HG02885 (cell line): ENCODE data around the gene GRIK5.
"Not testable (repeated sequence)": the region's sequence is repeated elsewhere in the genome, so short reads cannot be mapped to it uniquely, and the experiment has no call there.

Source experiments
- ATAC-seq: cut with Tn5 transposase; IDR thresholded peaks from one replicate; pipeline ENCODE4 v1.9.1; 2021; ENCODE audit warnings: mild to moderate bottlenecking; ENCODE audit not compliant: unreplicated experiment, poor library complexity

GRIK5 gene

GRCh38 chr19:42023121-42023942 is 46.7 kb downstream of the GRIK5 start:
- no peak for ATAC-seq

GRCh38 chr19:42022616-42023015 is 47.4 kb downstream of the GRIK5 start:
- ATAC-seq, result no peak

- ATAC-seq, result no peak
Observed at GRCh38 chr19:42021185-42021584, 48.8 kb downstream of the GRIK5 start.

- no peak for ATAC-seq
Observed at GRCh38 chr19:42018503-42019193, 51.4 kb downstream of the GRIK5 start.

DNA sequence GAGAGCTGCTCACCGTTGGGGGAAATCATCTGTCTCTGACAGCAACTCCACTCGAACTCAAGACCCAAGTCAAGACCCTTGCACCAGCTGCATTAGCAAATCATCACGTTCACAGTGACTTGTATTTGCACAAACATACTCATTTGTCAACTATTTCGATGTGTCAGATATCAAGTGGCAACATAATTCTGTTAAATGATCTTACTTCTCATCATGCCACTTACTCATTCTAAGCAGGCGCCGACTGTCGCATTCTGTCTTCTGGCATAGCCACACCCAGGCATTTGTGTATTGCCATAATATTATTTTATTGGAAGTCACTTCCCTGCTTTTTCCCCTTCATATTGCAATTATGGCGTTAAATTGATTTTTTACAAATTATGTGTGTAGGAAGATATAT is 53.0 kb downstream of the GRIK5 start:
- ATAC-seq, result no peak

DNA sequence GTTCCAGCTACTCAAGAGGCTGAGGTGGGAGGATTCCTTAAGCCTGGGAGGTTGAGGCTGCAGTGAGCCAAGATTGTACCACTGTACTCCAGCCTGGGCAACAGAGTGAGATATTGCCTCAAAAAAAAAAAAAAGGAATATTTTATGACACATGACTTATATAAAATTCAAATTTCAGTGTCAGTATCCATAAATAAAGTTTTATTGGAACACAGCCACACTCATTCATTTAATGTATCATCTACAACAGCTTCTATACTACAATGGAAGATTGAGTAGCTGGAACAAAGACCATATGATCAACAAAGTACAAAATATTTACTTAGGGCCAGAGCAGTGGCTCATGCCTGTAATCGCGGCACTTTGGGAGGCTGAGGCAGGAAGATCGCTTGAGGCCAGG is 57.3 kb downstream of the GRIK5 start:
- not testable (repeated sequence) for ATAC-seq

- no peak for ATAC-seq
Observed at GRCh38 chr19:42010245-42011126, 59.5 kb downstream of the GRIK5 start.

DNA sequence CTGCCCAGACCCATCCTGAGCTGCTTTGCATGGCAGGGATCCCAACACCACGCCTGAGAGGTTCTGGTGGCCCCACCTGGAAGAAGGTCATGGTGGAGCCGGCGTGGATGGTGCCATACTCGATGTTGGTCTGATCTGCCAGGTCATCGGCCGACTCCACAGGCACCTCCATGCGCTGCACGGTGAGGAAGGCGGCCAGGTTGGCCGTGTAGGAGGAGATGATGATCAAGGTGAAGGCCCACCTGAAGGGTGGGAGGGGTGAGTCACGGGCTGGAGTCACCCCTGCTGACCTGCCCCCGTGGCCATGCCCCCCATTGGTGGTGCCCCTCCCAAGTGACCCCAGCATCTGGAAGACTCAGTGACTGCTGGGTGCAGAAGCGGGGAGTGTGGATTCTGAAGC is 63.4 kb downstream of the GRIK5 start:
- ATAC-seq, result no peak

- ATAC-seq, result no peak
Observed at GRCh38 chr19:42005504-42005903, 64.5 kb downstream of the GRIK5 start.

DNA sequence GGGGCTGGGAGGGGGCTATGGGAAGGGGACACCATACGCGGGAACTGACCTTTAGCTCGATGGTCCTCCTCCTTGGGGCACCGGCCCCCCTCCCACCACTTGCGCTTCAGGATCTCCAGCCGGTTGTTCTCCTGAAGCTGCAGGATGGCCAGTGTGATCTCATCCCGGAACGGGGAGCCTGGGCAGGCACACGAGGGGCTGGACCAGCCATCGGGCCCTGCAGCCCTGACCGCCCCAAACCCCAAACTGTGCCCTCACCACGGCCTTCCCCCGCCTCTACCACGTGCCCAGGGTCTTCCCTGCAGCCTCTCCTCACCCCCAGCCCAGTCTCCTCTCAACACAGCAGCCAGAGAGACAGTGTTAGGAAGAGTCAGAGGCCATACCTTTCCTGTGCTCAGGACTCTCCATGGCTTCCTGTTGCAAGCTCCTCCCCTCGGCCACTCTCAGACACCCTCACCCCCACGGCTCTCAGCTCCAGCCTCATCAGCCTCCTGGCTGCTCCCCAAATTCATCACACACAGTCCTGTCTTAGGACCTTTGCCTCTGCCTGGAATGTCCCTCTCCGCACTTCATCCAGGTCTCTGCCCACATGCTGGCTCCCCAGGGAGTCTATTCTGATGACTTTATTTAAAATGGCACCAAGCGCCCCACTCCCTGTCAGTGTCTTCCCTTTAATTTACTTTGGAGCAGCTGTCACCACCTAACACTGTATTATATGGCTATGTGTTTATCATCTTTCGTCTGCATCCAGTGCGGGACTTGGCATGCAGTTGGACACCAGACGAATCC is 66.3 kb downstream of the GRIK5 start:
- no peak for ATAC-seq

GRCh38 chr19:41999878-42000208 is 70.2 kb downstream of the GRIK5 start:
- no peak for ATAC-seq

GRCh38 chr19:41999071-41999877 is 70.7 kb downstream of the GRIK5 start:
- ATAC-seq, result no peak

DNA sequence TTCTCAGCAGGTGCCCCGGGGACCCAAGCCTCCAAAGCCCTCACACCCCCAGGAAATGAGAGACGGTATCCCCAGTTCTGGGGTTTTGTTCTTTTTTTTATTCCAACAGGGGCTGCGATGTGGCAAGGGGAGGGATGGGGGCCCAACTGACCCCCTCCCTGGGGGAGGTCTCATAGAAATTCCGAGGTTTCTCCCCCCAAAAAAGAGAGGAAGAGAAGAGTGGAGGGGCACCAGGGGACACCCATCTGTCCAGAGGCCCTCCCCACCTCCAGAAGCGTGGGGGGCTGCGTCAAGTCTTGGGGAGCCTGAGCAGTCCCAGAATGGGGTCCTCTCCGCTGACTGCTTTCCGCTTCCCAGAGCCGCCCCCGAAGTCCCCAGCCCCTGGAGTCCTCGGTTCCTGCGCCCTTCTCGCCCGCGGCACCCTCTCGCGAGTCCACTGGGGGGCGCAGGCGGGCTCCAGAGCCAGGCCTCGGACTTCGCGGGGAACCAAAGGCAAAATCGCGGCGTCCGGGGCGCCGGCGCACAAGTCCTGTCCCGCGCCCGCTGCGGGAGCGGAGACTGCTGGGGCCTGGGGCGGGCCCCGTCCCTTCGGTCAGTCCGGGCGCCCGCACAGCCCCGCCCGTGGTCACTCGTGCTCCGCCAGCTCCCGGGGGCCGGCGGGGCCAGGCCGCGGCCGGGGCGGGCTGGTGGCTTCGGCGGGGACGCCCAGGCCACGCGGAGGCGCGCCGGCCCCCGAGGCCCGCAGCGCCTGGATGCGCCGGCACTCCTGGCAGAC is 71.6 kb downstream of the GRIK5 start:
- no peak for ATAC-seq

DNA sequence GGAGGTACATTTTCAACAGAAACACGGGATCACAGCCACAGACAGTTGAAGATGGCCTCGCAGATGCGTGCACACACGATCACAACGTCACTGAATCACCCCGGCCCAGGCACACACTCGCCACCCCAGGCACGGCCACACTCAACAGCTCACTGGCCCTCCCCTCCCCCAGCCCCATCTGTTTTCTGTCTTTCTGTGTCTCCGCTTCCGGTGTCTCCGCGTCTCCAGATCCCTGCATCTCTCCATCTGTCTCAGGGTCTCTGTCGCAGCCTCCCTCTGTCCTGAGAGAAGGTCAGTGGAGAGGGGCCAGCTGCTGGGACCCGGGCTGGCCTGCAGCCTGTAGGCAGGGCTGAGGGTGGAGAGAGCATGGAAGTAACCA is 72.2 kb downstream of the GRIK5 start:
- no peak for ATAC-seq

DNA sequence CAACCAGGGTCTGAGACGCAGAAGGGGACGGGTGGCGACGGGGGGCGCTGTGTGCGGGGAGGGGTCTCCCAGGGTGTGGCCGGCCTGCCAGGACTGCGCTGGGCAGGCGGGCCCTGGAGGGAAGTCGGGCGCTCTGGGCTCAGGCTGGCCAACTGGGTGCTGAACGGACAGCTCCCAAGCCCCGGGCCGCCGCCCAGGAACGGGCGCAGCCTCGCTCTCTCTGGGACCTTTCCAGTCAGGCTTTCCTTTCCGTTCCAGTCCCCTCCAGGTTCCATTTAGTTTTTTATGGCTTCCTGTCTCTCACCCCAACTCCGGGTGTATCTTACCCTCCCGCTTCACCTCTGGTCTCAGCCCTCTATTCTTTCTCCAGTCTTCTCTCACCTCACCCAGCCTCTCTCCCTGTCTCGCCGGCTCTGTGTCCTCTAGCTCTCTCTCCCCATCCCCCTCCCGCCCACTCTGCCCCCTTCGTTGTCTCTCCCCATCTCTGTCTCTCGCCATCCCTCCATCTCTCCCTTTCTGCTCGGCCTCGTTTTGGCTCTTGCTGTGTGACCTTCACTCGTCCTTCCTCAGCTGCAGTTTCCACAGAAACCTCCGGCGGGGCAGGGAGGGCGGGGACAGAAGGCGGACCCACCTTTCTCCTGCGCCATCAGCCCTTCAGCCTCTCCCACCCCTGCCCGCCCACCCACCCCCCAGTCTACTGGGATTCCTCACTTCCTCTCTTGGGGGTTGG is 72.7 kb downstream of the GRIK5 start:
- no peak for ATAC-seq

GRCh38 chr19:41995959-41996797 is 73.8 kb downstream of the GRIK5 start:
- ATAC-seq, result no peak
